MG63 (cell line): ENCODE measurements around the gene LSS. TPM values are rescaled to one million over a fixed set of nuclear protein-coding genes. Genes with fewer than 3 reads are reported as not detected.

Experiments
- DNase-seq: peaks from one replicate; pipeline ENCODE4 v3.0.0-alpha.2; 2020
- H3K27me3 ChIP-seq: fragments of 250-450 bp; sonication (Bioruptor Pico); 2 replicates; pipeline ENCODE4 v1.5.1; 2020; ENCODE audit warnings: mild to moderate bottlenecking, moderate library complexity
- H3K36me3 ChIP-seq: fragments of 250-450 bp; sonication (Bioruptor Pico); 2 replicates; pipeline ENCODE4 v1.5.1; 2020; ENCODE audit warnings: mild to moderate bottlenecking, moderate library complexity
- H3K4me3 ChIP-seq: fragments of 250-450 bp; sonication (Bioruptor Pico); 2 replicates; pipeline ENCODE4 v1.5.1; 2020; ENCODE audit warnings: mild to moderate bottlenecking, moderate library complexity
- H3K9me3 ChIP-seq: fragments of 250-450 bp; sonication (Bioruptor Pico); 2 replicates; pipeline ENCODE4 v1.5.1; 2020; ENCODE audit warnings: mild to moderate bottlenecking, moderate library complexity
- total RNA-seq: library from RNA; depleted of rRNA; stranded (reverse); fragments of >200 nt; shearing (Covaris generic); gene quantifications from 2 replicates; pipeline ENCODE4 v1.2.3, GENCODE V29; 2014; ENCODE audit warnings: low replicate concordance

The LSS gene
- total RNA-seq, 1 experiment from 2014 or later: 66.7 TPM

- no peak overlapping the region for H3K4me3 ChIP-seq
- peaks cover 23% of the 10 kb centered on the region for H3K36me3 ChIP-seq
- H3K27me3 ChIP-seq: no peaks in the 10 kb centered on the region
- DNase-seq: no peak
- H3K9me3 ChIP-seq: no peaks in the 10 kb centered on the region
Measured at GRCh38 chr21:46213620-46214286, 14.8 kb downstream of the LSS start.

DNA sequence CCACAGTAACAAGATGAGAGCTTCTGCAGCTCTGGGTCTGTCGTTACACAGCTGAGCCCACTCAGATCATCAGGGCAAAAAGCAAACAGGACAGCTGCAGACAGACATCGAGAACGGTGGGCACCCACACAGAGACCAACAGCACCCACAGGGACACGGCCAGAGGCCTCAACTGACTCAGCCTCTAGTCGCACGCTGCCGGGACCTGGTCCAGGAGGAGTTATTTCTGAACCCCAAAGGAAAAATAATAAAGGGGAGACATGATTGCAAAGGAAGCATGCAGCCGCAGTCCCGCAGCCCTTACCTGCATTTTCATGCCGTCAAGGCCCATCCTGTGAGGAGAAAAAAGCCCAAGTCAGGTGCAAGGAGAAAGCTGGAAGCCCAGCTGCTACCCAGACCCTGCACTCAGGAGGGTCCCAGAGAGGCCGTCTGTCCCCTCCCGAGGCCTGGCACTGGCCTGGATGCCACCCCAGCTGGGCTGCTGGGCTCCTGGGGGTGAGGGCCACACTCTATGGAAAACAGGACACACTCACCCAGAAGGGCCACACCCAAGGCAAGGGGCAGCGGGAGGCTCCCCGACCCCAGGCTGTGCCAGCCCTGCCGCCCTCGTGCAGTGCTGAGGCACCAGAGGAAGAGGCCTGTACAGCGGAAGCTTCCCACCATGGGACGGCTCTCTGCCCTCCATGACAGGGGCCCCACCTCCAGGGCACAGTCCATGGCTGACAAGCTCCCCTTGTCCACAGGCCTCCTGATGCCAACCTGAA lies 15.7 kb downstream of the LSS start:
- Histone ChIP-seq H3K4me3 (no peak overlapping the region), H3K27me3 (no peaks in the 10 kb centered on the region), H3K9me3 (no peaks in the 10 kb centered on the region), H3K36me3 (peaks cover 23% of the 10 kb centered on the region)
- DNase-seq: no peak

DNA sequence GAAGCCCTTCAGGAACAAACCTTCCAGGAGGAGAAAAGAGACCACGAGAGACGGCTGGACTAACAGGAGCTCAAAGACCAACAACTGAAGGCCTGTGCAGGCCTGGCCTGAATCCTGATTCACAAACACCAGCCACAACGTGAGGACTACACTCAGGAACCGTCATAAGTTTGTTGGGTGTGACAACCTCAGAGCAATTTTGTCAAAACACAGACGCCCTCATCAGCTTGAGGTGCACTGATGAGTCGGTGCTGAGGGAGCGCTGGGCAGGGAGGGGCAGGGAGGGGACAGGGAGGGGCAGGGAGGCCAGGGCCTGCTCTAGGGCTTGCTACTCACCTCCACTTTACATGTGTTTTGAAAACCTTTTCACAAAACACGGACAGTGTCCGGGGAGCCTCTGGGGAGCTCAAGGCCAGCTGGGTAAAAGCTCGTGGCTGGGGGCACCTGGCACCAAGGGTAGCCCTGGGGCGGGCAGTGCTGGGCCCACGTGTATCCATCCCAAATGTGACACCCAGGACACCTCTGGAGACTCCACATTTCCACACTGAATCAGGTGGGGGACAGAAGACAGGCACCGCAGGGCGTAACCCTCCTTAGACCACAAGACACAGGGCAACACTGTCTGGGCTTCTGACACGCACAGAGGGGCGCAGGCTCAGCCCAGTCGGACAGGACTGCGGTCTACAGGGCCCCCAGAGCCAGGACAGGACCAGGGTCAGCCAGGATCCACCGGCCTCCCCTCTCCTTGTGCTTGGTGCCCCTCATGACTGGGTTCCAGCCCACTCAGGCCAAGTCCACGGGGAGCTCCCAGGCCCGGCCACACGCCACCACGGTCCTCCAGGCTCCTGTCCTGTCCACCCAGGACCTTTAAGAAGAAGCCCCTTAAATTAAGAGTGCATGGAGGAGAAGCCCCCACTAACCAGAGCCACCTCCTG lies 16.5 kb downstream of the LSS start:
- no peak for DNase-seq
- no peak overlapping the region for H3K4me3 ChIP-seq

DNA sequence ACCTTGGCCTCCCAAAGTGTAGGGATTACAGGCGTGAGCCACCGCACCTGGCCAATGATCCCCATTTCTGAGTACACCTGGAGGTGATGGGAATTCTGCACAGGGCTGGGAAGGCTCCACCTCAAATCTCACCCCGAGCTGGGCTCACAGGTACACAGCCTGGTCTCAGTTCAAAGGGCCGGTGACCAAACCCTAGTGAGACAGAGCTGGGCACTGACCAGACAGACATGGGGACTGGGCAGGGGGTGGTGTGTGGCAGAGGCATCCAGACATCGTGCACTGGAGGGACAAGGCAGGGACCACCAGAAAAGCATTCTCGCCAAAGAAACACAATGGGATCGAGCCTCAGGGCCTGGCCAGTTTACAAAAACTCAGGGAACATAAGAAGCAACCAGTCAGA lies 17.2 kb downstream of the LSS start:
- DNase-seq: no peak
- H3K36me3 ChIP-seq: peaks cover 22% of the 10 kb centered on the region

More for the DNA sequence above, 16.5 kb downstream of the LSS start:
- Histone ChIP-seq H3K36me3 (peaks cover 23% of the 10 kb centered on the region), H3K9me3 (no peaks in the 10 kb centered on the region), H3K27me3 (no peaks in the 10 kb centered on the region)

GRCh38 chr21:46210378-46211136 lies 18.0 kb downstream of the LSS start:
- Histone ChIP-seq H3K9me3 (no peaks in the 10 kb centered on the region), H3K4me3 (no peak overlapping the region), H3K36me3 (peaks cover 26% of the 10 kb centered on the region), H3K27me3 (no peaks in the 10 kb centered on the region)
- no peak for DNase-seq

More for the DNA sequence above, 17.2 kb downstream of the LSS start:
- Histone ChIP-seq H3K4me3 (no peak overlapping the region), H3K27me3 (no peaks in the 10 kb centered on the region), H3K9me3 (no peaks in the 10 kb centered on the region)

DNA sequence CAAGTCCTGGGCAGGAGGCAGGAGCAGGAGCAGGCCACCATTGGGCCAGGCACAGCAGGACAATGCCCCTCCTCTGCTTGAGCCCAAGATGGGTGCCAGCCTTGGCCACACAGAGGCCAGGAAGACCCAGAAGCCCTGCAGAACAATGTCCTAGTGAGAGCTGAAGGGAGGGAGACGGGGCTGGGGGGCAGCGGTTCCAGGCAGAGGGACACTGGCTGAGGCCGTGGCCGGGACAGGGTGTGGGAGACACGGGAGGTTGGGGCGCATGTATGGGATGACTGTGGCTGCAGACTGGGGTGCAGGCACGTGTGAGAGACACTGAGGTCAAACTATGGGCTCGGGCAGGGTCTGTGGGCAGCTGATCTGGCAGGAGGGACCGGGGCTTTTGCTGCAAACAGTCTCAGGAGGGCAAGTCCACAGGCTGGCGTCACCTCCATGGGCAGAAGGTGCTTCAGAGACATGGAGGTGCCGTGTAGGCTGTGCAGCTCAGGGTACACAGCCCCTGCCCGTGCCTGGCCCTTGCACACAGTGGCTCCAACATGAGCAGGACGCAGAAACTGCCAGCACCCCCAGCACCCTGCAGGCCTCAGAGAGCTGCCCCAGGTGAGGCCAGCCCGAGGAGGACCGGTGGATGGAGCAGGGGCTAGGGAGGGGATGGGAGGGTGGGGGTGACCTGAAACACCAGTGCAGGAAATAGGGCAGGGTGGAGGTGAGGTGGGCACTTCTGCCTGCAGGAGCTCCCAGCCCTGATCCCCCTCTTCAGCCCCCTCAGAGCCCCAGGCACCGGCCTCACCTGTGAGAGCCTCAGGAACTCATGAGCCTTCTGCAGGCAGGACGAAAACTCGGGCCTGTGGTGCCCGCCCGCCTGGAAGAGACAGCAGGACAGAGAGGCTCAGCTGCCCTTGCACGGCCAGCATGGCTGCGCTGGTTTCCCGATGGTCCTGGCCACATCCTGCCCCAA lies 19.5 kb downstream of the LSS start:
- Histone ChIP-seq H3K36me3 (peaks cover 35% of the 10 kb centered on the region), H3K27me3 (no peaks in the 10 kb centered on the region), H3K4me3 (no peak overlapping the region), H3K9me3 (no peaks in the 10 kb centered on the region)
- no peak for DNase-seq

DNA sequence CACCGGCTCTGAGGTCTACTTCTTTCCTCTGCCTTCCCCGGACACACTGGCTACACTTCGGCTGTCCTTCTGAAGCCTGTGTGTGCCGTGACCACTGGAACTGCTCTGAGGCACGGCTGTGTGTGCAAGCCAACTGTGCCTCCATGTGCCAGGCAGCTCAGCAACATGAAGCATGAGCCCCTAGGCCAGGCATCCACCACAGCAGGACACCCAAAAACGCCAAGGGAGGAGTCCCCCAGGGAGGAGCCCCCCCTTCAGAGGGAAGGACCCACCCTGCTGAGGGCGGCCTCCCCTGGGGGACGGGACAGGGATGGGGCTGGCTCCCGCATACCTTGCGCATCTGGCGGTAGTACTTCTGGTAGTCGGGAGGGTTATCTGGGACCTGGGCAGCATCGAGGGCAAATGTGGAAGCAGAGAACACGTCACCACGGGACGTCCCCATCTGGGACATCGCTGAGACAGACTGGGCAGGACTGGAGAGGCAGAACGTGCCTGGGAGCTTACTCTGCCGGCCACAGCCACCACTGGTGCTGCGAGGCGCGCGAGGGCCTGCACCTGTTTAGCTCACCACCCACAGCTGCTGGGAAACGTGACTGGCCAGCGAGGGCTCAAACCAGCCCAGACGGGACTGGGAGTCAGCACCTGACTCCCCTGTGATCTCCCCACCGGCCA lies 20.5 kb downstream of the LSS start:
- DNase-seq: no peak
- no peaks in the 10 kb centered on the region for H3K27me3 ChIP-seq
- H3K4me3 ChIP-seq: no peak overlapping the region
- peaks cover 40% of the 10 kb centered on the region for H3K36me3 ChIP-seq
- no peaks in the 10 kb centered on the region for H3K9me3 ChIP-seq

DNA sequence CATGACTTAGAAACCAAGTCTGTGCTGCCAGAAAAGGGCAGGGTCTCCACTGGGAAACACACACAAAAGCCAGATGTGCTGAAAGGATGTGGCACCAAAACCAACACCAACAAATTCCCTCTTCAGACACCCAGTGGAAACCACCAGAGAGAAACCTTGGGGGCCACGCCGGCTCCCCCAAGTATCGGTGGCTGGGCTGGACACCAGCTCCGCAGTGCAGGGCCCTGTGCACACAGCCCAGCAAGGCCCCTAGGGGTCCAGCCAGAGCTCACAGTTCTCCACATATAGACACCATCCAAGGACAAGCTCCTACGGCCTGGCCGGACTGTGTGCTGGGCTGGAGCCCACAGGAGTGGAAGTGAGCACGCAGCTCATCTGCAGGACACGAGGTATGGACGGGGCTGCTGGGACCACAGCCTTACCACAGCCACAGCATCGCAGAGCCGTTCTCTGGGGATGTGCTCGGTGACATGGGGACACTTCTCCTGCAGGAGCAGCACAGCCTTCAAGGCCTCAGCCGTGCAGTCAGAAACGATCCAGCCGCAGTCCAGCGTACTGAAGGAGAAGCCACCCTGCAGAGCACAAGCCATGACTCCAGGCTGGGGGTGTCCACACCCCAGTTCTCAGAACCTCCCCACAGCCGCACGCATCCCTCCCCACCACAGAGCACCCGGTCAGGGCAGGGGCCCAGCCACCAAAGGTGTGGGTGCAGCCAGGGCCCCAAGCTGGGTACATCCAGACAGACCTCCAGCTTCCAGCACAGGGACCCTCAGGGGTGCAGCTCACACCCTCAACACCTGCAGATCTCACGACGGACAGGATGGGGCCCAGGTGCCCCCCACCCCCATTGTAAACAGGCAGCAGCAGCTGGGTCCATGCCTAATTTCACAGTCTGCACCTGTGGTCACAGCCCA lies 21.3 kb downstream of the LSS start:
- peaks cover 41% of the 10 kb centered on the region for H3K36me3 ChIP-seq
- H3K27me3 ChIP-seq: no peaks in the 10 kb centered on the region
- H3K4me3 ChIP-seq: no peak overlapping the region
- DNase-seq: no peak
- no peaks in the 10 kb centered on the region for H3K9me3 ChIP-seq

DNA sequence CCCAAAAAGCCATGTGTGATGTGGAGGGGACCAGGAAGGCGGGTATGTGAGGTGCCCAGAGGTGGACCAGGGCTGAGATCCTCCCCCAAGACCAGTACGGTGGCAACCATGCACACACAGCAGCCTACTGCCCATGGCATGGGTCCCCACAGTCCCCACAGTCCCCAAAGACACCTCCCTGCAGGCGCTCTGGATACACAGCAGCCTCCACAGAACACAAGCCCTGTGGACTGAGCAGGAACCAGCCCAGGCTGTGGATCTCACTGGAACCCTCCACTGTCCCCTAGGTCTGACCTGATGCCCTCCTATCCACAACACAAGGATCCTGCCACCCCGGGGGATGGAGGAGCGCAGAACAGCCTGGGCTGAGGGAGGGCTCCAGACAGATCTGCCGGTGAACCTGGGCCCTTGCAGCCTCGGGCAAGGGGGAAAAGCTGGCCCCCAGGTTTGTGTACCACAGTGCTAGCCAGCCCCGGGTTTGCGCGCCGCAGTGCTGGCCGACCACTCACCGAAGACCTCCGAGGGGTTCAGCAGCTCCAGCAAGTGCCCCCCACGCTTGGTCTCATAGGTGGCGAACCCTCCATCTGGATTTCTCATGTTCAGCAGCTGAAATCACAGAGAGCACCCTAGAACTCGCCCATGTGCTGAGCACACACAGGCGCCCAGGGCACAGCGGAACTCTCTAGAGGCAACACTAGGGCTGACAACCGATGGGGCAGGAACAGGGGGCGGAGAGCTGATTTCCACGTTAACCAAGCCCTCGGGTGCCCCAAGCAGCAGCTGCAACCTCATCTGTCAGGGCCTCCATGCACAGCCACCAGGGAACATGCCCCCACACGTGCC lies 22.2 kb downstream of the LSS start:
- DNase-seq: no peak
- no peak overlapping the region for H3K4me3 ChIP-seq
- peaks cover 38% of the 10 kb centered on the region for H3K36me3 ChIP-seq
- no peaks in the 10 kb centered on the region for H3K27me3 ChIP-seq
- no peaks in the 10 kb centered on the region for H3K9me3 ChIP-seq

GRCh38 chr21:46205766-46206162 lies 22.8 kb downstream of the LSS start:
- H3K27me3 ChIP-seq: no peaks in the 10 kb centered on the region
- H3K9me3 ChIP-seq: no peaks in the 10 kb centered on the region
- H3K36me3 ChIP-seq: peaks cover 38% of the 10 kb centered on the region
- H3K4me3 ChIP-seq: no peak overlapping the region
- DNase-seq: no peak

DNA sequence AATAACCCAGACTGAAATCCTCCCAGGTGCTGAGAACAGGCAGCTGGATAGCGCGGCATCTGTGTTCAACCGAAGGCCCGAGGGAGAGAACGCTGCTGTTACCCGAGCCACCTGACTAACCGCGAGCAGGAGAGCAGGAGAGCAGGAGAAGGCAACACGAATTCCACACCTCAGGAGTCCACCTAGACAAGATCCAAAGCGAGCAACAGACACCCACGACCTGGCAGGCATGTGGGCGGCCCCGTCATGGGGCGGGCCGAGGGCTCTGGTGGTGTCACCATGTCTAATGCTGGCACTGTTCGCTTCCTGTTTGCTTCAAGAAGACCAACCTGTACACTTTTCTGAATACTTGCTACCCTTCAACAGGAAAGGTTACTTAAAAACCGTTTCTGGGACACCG lies 23.4 kb downstream of the LSS start:
- no peak for DNase-seq
- H3K27me3 ChIP-seq: no peaks in the 10 kb centered on the region
- H3K4me3 ChIP-seq: no peak overlapping the region
- H3K9me3 ChIP-seq: no peaks in the 10 kb centered on the region
- H3K36me3 ChIP-seq: peaks cover 36% of the 10 kb centered on the region

DNA sequence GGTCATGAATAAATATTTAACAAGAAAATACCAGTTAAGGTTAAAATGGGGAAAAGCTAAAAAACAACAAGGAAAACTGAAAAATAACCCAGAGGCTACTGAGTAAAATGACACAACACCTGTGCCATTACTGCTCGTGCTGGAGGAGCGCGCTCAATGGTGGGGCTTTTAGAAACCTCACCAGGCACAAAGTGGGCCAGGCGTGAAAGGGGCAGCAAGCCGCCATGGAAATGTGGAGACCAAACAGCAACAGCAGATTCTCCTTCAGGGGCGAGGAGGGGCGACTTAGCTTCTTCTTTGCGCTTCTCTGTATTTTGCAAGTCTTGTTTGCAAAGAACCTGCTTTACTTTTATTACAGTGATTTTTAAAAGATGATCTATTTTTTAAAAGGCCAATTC lies 25.4 kb downstream of the LSS start:
- DNase-seq: no peak
- Histone ChIP-seq H3K4me3 (no peak overlapping the region), H3K9me3 (no peaks in the 10 kb centered on the region), H3K36me3 (peaks cover 45% of the 10 kb centered on the region), H3K27me3 (no peaks in the 10 kb centered on the region)

- H3K27me3 ChIP-seq: no peaks in the 10 kb centered on the region
- DNase-seq: no peak
- no peaks in the 10 kb centered on the region for H3K9me3 ChIP-seq
- H3K4me3 ChIP-seq: no peak overlapping the region
- H3K36me3 ChIP-seq: peaks cover 45% of the 10 kb centered on the region
Measured at GRCh38 chr21:46202592-46203202, 25.9 kb downstream of the LSS start.
